IMR-90 (cell line): ENCODE results near the gene HYOU1. TPM values are rescaled to one million over a fixed set of nuclear protein-coding genes. Genes with fewer than 3 reads are reported as not detected.

Source experiments
- ATAC-seq: fragments of 200-7000 bp; cut with Tn5 transposase; 2 replicates; pipeline ENCODE4 v1.9.1; 2020; ENCODE audit warnings: low read depth, mild to moderate bottlenecking, moderate library complexity
- BruUV-seq: library from RNA; stranded (reverse); fragments of 400-500 nt; replicated peaks from 2 replicates; lab custom pipeline; 2021; lab: Mats Ljungman, UMichigan
- CTCF ChIA-PET: fragments of 300-600 bp; formaldehyde crosslinking; extraction: SDS; loops from one replicate; lab custom pipeline; 2021; ENCODE audit warnings: antibody characterized with exemption; lab: Yijun Ruan, JAX
- POLR2A ChIA-PET: fragments of 300-600 bp; sonication (Branson Sonifier 250); formaldehyde crosslinking; loops from one replicate; lab custom pipeline; 2022; ENCODE audit warnings: antibody characterized with exemption; ENCODE audit not compliant: unreplicated experiment; lab: Charles Lee
- DNase-seq: peaks from one replicate; pipeline ENCODE4 v3.0.0; 2013
- H2AFZ ChIP-seq: replicated peaks from 2 replicates; pipeline ENCODE3; 2013; ENCODE audit warnings: low read length, mild to moderate bottlenecking; ENCODE audit not compliant: poor library complexity
- H2AK5ac ChIP-seq: 2 replicates; pipeline ENCODE4 v1.6.1; 2013; ENCODE audit warnings: low read depth, low read length, inconsistent platforms
- H2AK9ac ChIP-seq: replicated peaks from 2 replicates; pipeline ENCODE3; 2013; ENCODE audit warnings: mild to moderate bottlenecking, low read depth, low read length, moderate library complexity; ENCODE audit not compliant: poor library complexity
- H2BK120ac ChIP-seq: 2 replicates; pipeline ENCODE4 v1.6.1; 2013; ENCODE audit warnings: low read depth, low read length, inconsistent platforms
- H2BK15ac ChIP-seq: 3 replicates; pipeline ENCODE4 v1.6.1; 2013; ENCODE audit warnings: low read depth, low read length, inconsistent platforms
- H2BK20ac ChIP-seq: 2 replicates; pipeline ENCODE4 v1.6.1; 2013; ENCODE audit warnings: low read depth, mild to moderate bottlenecking, inconsistent platforms, low read length, moderate library complexity
- H2BK5ac ChIP-seq: 2 replicates; pipeline ENCODE4 v1.6.1; 2013; ENCODE audit warnings: mild to moderate bottlenecking, low read depth, low read length, inconsistent platforms; ENCODE audit not compliant: poor library complexity, severe bottlenecking
- H3K14ac ChIP-seq: replicated peaks from 2 replicates; pipeline ENCODE4 v1.6.1; 2013; ENCODE audit warnings: low read depth, low read length, inconsistent platforms
- H3K18ac ChIP-seq: 2 replicates; pipeline ENCODE4 v1.6.1; 2013; ENCODE audit warnings: low read depth, low read length, control low read depth
- H3K23ac ChIP-seq: 2 replicates; pipeline ENCODE4 v1.6.1; 2013; ENCODE audit warnings: low read depth, low read length, inconsistent platforms
- H3K27ac ChIP-seq: 2 replicates; pipeline ENCODE4 v1.5.1; 2013; ENCODE audit warnings: mild to moderate bottlenecking, control low read depth, low read length; ENCODE audit not compliant: insufficient read depth
- H3K27me3 ChIP-seq: 2 replicates; pipeline ENCODE4 v1.6.1; 2013; ENCODE audit warnings: low read length; ENCODE audit not compliant: control insufficient read depth, insufficient read depth
- H3K36me3 ChIP-seq: 2 replicates; pipeline ENCODE4 v1.6.1; 2013; ENCODE audit warnings: low read length, mixed read lengths; ENCODE audit not compliant: control insufficient read depth, insufficient read depth
- H3K4ac ChIP-seq: 2 replicates; pipeline ENCODE4 v1.6.1; 2013; ENCODE audit warnings: low read depth, low read length, inconsistent platforms
- H3K4me1 ChIP-seq: 2 replicates; pipeline ENCODE4 v1.6.1; 2013; ENCODE audit warnings: low read length, mixed read lengths; ENCODE audit not compliant: control insufficient read depth, insufficient read depth
- H3K4me2 ChIP-seq: 2 replicates; pipeline ENCODE4 v1.6.1; 2013; ENCODE audit warnings: low read depth, mild to moderate bottlenecking, control low read depth, low read length, moderate library complexity
- H3K4me3 ChIP-seq: 2 replicates; pipeline ENCODE4 v1.5.1; 2013; ENCODE audit warnings: low read depth, mild to moderate bottlenecking, control low read depth, low read length, moderate library complexity; ENCODE audit not compliant: insufficient read depth
- H3K56ac ChIP-seq: 2 replicates; pipeline ENCODE4 v1.6.1; 2013; ENCODE audit warnings: low read length, inconsistent platforms; ENCODE audit not compliant: insufficient read depth; ENCODE audit errors: extremely low read depth
- H3K79me1 ChIP-seq, 2 experiments: 2 replicates each; pipeline ENCODE4 v1.6.1; 2013; ENCODE audit warnings: low read length in 2 of 2, inconsistent platforms in 1 of 2, low read depth in 1 of 2
- H3K9ac ChIP-seq: 2 replicates; pipeline ENCODE4 v1.6.1; 2013; ENCODE audit warnings: low read depth, low read length, control low read depth
- H3K9me1 ChIP-seq: 2 replicates; pipeline ENCODE4 v1.6.1; 2013; ENCODE audit warnings: low read length, inconsistent platforms; ENCODE audit not compliant: insufficient read depth
- H3K9me3 ChIP-seq: 2 replicates; pipeline ENCODE4 v1.6.1; 2013; ENCODE audit warnings: low read length; ENCODE audit not compliant: control insufficient read depth, insufficient read depth
- H4K20me1 ChIP-seq: 2 replicates; pipeline ENCODE4 v1.6.1; 2013; ENCODE audit warnings: low read length, inconsistent platforms; ENCODE audit not compliant: insufficient read depth
- H4K5ac ChIP-seq: 2 replicates; pipeline ENCODE4 v1.6.1; 2013; ENCODE audit warnings: mild to moderate bottlenecking, low read depth, low read length, control low read depth
- H4K8ac ChIP-seq, 2 experiments: 2 replicates each; pipeline ENCODE4 v1.6.1; 2013; ENCODE audit warnings: low read depth in 2 of 2, low read length in 2 of 2, control low read depth in 1 of 2, inconsistent platforms in 1 of 2
- H4K91ac ChIP-seq: 2 replicates; pipeline ENCODE4 v1.6.1; 2013; ENCODE audit warnings: low read depth, low read length, inconsistent platforms; ENCODE audit not compliant: insufficient read depth
- BHLHE40 ChIP-seq: fragments of 150-350 bp; IDR thresholded peaks from 2 replicates; pipeline ENCODE4 v1.6.1; 2016; ENCODE audit warnings: mild to moderate bottlenecking, low read depth, low read length
- CEBPB ChIP-seq: IDR thresholded peaks from 2 replicates; pipeline ENCODE4 v1.6.1; 2012; ENCODE audit warnings: low read depth, low read length, improper control_type of control experiment
- CHD1 ChIP-seq: IDR thresholded peaks from 2 replicates; pipeline ENCODE4 v1.6.1; 2012; ENCODE audit warnings: low read depth, low read length, improper control_type of control experiment
- CTCF ChIP-seq: conservative IDR thresholded peaks from 2 replicates; pipeline ENCODE4 v1.5.1; 2012; ENCODE audit warnings: mild to moderate bottlenecking, low read depth, low read length, improper control_type of control experiment
- ELK1 ChIP-seq: fragments of 150-350 bp; IDR thresholded peaks from 2 replicates; pipeline ENCODE4 v1.6.1; 2016; ENCODE audit warnings: low read depth, mild to moderate bottlenecking, low read length, moderate library complexity, borderline replicate concordance
- FOS ChIP-seq: fragments of 150-350 bp; IDR thresholded peaks from 2 replicates; pipeline ENCODE4 v1.6.1; 2016; ENCODE audit warnings: low read depth, low read length
- MAZ ChIP-seq: IDR thresholded peaks from 2 replicates; pipeline ENCODE4 v1.6.1; 2012; ENCODE audit warnings: low read depth, mild to moderate bottlenecking, low read length, improper control_type of control experiment, moderate library complexity, borderline replicate concordance
- MXI1 ChIP-seq: IDR thresholded peaks from 2 replicates; pipeline ENCODE4 v1.6.1; 2012; ENCODE audit warnings: low read depth, mild to moderate bottlenecking, low read length, moderate library complexity, borderline replicate concordance
- NFE2L2 ChIP-seq: fragments of 150-350 bp; IDR thresholded peaks from 2 replicates; pipeline ENCODE4 v1.6.1; 2016; ENCODE audit warnings: low read depth, mild to moderate bottlenecking, low read length
- POLR2A ChIP-seq: IDR thresholded peaks from 2 replicates; pipeline ENCODE4 v1.6.1; 2012; ENCODE audit warnings: mild to moderate bottlenecking, low read depth, low read length
- RAD21 ChIP-seq: IDR thresholded peaks from 2 replicates; pipeline ENCODE4 v1.6.1; 2012; ENCODE audit warnings: low read length, improper control_type of control experiment
- RCOR1 ChIP-seq: IDR thresholded peaks from 2 replicates; pipeline ENCODE4 v1.6.1; 2012; ENCODE audit warnings: mild to moderate bottlenecking, low read length, improper control_type of control experiment; ENCODE audit not compliant: insufficient replicate concordance
- RFX5 ChIP-seq: IDR thresholded peaks from 2 replicates; pipeline ENCODE4 v1.8.0; 2012; ENCODE audit warnings: low read depth, mild to moderate bottlenecking, low read length, moderate library complexity
- USF2 ChIP-seq: fragments of 150-350 bp; IDR thresholded peaks from 2 replicates; pipeline ENCODE4 v1.6.1; 2017; ENCODE audit warnings: mild to moderate bottlenecking, antibody characterized with exemption, low read length, low read depth
- WGBS, 2 experiments: methylation state at CpG; one replicate each; pipeline versions ENCODE4 v1.1.5 to v1.1.7; 2013; ENCODE audit warnings: missing lambda C conversion rate in 2 of 2; ENCODE audit not compliant: insufficient read length in 1 of 2; ENCODE audit errors: extremely low coverage in 2 of 2; 5-methylcytosine and 5-hydroxymethylcytosine counted together
- dilution Hi-C: fragments of 300-500 bp; cut with HindIII; formaldehyde crosslinking; loops from one replicate; pipeline ENCODE4 v1.14.3; 2018; ENCODE audit warnings: low sequenced_read_pairs; ENCODE audit not compliant: unreplicated experiment
- in situ Hi-C: fragments of 300-500 bp; cut with MboI; formaldehyde crosslinking; loops from 3 replicates; pipeline ENCODE4 v1.14.3; 2019; ENCODE audit warnings: low sequenced_read_pairs, inconsistent platforms, mixed read lengths
- intact Hi-C: fragments of 100-400 bp; cut with micrococcal nuclease; formaldehyde crosslinking; loops from 2 replicates; pipeline ENCODE4 v1.10.0; 2022
- polyA plus RNA-seq, 3 experiments: library from polyadenylated mRNA; depleted of rRNA; stranded (reverse); fragments of >200 nt; gene quantifications; 2 replicates each; pipeline ENCODE4 v1.2.3, GENCODE V29; 2012; ENCODE audit warnings: low replicate concordance in 1 of 3
- total RNA-seq: library from RNA; depleted of rRNA; stranded (reverse); fragments of >200 nt; gene quantifications from 2 replicates; pipeline ENCODE4 v1.2.3, GENCODE V29; 2012

HYOU1 gene
- total and polyA plus RNA-seq, 2 of the 4 experiments (the other 2 are of a cell fraction): 117 to 181 TPM

- Histone ChIP-seq H4K5ac (no peak overlapping the region), H4K8ac (no peak overlapping the region), H2AFZ (no peak overlapping the region), H2BK120ac (no peak overlapping the region), H3K4me2 (no peak overlapping the region), H3K36me3 (peaks cover 21% of the 10 kb centered on the region), H3K79me1 (peaks cover 13 to 34% of the 10 kb centered on the region in 2 experiments; a peak in 3 of 4 replicates), H4K20me1 (no peaks in the 10 kb centered on the region; the same call in 1 of the 2 replicates), H2BK20ac (no peak overlapping the region), H3K27ac (no peak overlapping the region), H3K4ac (no peak overlapping the region), H2BK5ac (no peak overlapping the region), H3K27me3 (no peaks in the 10 kb centered on the region), H3K56ac (no peak overlapping the region), H3K18ac (no peak overlapping the region), H3K4me3 (no peak overlapping the region), H4K91ac (no peak overlapping the region), H3K9me1 (no peaks in the 10 kb centered on the region; the same call in 1 of the 2 replicates), H3K14ac (no peak overlapping the region), H3K23ac (no peak overlapping the region), H3K9me3 (no peaks in the 10 kb centered on the region), H2AK9ac (no peak overlapping the region), H3K4me1 (no peaks in the 10 kb centered on the region), H2BK15ac (no peak overlapping the region), H3K9ac (no peak overlapping the region), H2AK5ac (no peak overlapping the region)
- ChIA-PET CTCF (no interaction called here), POLR2A (no interaction called here)
- no peak for DNase-seq
- no peak for ATAC-seq
- no CpG with 5 or more reads among the region's 9 CpGs for WGBS, 2 experiments
- no peak for TF ChIP-seq USF2
- no peak for TF ChIP-seq ELK1
- no peak for TF ChIP-seq NFE2L2
- TF ChIP-seq BHLHE40: no peak
- no peak for TF ChIP-seq RCOR1
- no peak for TF ChIP-seq CHD1
- no peak for TF ChIP-seq MAZ
- no peak for TF ChIP-seq FOS
- TF ChIP-seq POLR2A: no peak
- no peak for TF ChIP-seq RFX5
- no peak for TF ChIP-seq CEBPB
- no peak for TF ChIP-seq MXI1
- no peak for TF ChIP-seq CTCF
- TF ChIP-seq RAD21: no peak
- in situ Hi-C loops (no loop called here), intact Hi-C loops (no loop called here), dilution Hi-C loops (no loop called here)
- no TSS peak for BruUV-seq
Measured at GRCh38 chr11:119027561-119028345, 29.3 kb downstream of the HYOU1 start.
